NCI-H69 (cell line): ENCODE results near the gene COL5A1.
"Not testable (repeated sequence)": the region's sequence is repeated elsewhere in the genome, so short reads cannot be mapped to it uniquely, and the experiment has no call there.

ENCODE experiments used
- DNase-seq: peaks from one replicate; lab custom pipeline; 2025; lab: John Stamatoyannopoulos, UW

The COL5A1 gene

DNA sequence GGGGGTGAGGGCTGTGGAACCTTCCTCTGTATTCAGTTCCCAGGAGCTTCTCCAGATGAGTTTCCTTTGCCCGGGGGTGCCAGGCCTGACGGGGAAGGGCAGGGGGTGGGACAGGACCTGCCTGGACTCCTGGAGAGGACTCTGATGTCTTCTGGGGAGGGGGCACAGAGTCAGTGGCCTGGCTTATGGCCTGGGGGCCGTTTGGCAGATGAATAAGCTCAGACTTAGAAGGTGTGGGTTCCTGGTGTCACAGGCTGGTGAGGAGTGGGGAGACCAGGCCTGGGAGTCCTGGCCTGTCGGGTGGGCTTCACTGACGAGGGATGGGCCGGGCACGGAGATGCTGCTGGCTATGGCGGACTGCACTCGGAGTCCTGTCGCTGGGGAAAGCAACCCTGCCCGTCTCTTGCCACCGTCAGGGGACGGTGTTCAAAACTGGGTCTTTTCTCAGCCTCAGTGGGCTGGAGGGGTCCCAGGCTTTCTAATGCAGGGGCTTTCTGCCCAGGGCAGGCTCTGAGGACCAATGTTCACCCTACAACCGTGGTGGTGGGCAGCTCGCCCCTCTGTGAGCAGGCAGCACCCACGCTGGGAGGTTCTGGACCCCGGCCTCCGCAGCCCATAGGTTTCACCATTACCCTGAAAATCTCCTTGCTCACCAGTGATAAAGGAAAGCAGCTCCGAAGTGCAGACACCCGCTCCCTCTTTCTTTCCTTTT, 16.2 kb downstream of the COL5A1 start:
- DNase-seq, result no peak

DNA sequence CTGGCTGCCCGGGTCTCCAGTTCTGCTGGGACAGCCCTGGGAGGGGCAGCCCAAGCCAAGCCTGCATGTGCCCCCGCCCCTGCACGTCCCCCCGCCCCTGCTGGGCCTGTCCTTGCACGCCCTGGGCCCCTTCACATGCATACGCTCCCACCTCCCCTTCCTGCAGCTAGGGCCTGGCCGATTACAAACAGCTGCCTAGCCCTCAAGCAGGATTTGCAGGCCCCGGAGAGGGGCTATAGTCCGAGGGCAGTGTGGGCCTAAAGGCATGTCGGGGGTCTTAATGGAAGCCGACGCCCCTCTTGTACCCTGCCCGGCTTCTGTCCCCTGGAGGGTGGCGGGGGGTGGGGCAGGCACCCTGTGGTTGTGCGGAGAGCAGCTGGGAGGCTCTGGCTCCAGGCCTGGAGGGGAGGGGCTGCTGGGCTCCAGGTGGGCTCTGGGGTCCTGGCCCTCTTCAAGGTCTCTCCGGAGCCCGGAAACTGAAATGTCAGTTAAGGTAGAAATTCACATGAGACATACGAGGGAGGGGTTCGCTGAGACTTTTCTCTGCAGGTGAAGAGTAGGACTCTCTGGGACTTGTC, 16.9 kb downstream of the COL5A1 start:
- DNase-seq, result no peak

DNA sequence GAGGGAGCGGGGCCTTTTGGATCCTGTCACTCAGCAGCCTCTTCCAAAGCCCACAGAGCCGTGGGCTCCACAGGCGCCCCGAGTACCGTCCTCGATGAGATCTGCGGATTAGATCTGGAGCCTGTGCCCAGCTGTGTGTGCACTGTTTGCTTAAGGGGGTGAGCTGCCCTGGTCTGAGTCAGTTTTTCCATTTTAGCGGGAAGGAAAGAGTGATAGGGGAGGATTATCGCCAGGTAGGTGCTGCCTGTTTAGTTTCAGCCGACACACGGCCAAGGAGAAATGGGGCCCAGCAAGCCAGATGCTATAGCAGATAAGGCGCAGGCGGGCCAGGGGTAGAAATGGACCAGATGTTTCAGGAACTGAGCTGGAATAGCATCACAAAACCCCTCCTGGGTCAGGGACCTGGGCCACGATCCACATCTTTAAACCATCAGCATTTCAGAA, 18.1 kb downstream of the COL5A1 start:
- DNase-seq, result no peak

DNA sequence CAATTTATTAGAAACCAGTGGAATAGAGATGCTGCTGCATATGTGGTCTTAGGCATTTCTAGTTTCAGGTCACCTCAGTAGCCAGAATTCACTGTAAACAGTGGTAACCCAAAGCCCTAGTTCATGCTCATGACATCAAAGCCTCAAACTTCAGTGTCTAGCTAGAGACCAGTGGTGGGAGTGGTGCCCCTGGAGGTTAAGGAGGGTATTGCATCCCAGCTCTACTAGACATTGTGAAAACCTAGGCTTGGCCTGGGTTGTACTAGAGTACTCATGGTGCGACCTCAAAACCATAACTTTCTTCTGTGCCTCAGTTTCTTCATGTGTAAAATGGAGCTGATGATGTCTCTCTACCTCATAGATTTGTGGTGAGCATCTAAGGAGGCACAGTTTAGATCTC, 18.8 kb downstream of the COL5A1 start:
- DNase-seq, result no peak

DNA sequence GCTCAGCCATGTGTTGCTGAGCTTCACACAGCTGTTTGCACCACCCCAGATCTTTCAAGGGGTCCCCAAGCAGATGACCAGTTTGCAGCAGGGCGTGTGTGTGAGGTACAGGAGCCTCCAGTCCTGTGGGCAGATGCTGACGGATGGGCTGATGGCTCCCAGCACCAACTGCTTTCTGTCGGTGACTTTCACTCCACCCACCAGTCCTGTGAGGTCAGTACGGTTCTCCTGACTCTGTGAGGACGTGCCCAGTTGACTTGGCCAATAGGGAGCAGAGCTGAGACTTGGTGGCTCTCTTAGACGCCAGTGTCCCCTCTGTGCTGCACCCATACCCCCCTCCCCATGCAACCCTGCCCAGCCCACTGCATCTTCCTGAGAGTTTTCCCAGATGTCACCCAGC, 19.7 kb downstream of the COL5A1 start:
- DNase-seq, result no peak

DNA sequence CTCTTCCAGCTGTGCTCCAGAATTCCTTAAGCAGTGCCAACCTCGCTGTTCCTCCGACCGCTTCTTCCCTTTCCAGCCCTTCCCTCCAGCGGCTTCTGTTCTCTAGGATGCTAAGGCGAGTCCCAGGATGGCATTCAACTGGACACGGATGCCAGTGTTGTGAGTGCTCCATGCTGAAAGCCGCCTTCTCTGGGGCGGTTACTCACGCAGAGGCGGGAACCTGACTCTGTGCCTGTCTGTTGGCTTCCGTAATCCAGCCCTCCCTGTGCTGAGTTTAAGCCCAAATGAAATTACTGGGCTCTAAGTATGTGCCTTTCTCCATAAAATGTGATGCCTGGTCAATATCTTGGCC, 20.2 kb downstream of the COL5A1 start:
- no peak for DNase-seq

DNA sequence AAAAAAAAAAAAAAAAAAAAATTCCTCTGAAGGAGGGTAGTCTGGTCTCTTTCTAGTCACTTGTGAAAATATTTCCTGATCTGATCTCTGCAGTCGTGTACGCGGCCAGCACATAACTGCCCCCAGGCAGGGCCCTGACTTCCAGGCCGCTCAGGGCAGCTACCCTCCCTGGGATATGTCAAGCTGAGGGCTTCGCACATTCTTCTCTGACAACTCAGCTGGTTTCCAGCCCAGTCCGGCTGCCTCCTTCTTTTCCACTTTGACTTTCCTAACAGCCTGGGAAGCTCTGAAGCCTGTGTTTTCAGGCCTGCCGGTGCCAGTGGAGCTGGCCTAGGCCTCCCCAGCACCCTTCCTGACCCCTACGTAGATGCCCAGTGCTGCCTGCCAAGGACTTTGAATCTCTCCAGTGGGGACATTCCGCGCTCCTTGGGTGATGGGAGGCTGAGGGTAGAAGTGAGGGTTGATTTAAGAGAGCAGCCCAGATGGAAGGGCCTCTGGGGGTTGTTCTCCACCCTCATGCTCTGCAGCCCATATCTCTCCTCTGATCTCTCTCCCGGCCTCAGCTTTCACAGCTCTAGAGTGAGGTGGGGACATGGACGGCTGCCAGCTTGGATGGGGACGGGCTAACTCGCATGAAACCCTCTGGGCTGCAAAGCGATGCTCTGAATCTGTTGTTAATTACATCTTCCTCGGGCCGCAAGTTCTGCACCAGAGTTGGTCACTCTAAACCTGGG, 20.7 kb downstream of the COL5A1 start:
- DNase-seq, result no peak

DNA sequence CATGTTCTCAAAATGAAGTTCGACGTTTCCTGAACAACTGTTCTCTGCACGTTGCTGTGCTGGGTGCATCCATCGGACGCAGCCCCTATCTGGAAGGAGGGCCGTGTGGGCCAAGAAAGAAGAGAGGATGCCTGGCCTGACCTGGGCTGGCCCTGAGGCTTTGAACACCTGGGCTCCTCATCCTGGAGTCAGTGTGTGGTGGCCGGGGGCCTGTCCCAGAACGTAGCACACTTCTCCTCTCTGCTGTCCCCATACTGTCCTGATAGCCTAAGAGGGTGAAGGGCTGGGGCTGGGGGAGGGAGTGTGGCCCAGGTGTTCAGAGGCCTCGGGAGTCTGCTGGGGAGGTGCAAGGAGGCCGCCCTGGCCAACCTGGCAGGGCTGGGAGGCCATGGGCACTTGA, 21.5 kb downstream of the COL5A1 start:
- DNase-seq, result no peak

DNA sequence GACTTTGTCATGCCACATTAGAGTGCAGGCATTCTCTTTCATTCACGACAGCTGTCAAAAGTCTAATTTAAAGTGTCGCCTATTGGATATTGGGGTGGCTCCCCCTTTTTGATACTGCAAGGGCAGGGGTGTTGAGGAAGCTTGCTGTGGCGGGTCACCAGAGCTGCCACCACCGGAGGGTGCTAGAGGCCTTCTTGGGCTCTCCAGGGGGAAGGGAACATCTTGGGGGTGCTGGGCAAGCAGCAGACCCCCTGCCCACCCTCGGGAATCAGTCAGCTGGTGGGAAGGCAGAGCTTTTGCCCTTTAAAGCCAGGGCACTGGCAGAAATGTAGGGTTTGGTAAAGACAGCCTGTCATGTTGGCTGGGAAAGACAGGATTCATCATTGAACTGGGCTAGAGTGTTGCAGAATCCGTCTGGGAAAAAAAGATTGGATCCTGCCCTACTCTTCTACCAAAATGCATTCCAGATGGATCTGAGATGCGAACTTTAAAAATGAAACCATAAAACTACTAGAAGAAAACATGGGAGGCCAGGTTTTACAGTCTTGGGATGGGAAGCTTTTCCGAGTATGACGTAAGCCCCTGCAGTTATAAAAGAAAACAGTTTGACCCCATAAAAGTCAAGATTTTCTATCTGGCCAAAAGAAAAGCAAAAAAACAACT, 22.3 kb downstream of the COL5A1 start:
- no peak for DNase-seq

DNA sequence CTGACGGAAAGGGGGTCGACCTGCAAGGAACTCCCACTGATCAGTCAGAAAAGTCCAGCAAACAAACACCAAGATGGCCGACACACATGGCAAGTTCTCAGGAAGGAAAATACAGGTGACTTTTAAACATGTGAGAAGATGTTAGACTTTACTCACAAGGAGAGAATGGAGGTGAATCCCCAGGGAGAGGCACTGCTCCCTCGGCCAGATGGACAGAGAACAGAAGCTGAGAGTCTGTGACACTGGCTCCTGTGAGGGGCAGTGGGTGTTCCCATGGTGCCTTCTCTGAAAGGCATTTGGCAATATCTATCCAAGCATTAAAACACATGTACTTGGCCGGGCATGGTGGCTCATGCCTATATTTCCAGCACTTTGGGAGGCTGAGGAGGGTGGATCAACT, 22.8 kb downstream of the COL5A1 start:
- no peak for DNase-seq

DNA sequence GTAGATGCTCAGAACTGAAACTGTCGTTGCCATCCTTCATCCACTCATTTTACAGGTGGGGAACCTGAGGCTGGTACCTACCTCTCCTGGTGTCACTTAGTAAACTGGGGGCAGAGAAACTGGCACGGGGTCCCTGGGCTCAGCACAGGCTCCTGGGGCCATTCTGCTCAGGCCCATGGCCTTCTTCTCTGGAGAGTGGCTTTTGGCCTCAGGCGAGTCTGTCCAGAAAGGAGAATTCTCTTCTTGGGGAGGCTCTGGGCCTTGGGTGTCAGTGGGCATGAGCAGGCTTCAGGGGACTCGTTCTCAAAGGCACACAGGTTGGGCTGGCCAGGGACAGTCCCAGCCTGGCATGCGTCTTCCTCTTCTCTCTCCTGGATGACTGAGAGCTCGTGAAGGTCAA, 24.6 kb downstream of the COL5A1 start:
- DNase-seq, result no peak

DNA sequence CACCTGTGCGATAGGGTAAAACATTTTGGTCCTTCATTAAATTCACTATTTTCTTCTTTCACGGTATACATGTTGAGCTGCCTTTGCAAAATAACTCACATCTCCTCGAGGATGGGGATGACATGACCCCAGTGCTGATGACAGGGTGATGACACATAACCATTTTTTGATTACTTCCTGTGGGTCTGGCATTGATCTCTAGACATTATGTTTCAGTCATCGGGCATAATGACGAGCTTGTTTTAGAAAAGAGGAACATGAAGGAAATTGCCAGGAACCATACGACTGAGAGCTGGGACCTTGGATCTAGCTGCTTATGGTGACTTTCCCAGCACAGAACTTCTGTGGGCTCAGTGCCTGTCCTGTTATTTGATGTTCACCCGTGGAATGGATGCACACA, 25.2 kb downstream of the COL5A1 start:
- DNase-seq, result no peak

DNA sequence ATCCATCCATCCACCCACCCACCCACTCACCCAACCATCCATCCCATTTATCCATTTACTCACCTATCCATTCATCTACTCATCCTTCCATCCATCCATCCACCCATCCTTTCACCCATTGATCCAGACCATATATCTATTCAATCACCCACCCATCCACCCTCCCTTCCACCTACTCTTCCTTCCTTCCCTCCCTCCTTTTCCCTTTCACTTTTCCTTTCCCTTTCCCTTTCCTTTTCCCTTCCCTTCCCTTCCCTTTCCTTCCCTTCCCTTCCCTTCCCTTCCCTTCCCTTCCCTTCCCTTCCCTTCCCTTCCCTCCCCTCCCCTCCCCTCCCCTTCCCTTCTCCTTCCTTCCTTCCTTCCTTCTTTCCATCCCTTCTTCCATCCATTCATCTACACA, 27.4 kb downstream of the COL5A1 start:
- DNase-seq, result not testable (repeated sequence)

DNA sequence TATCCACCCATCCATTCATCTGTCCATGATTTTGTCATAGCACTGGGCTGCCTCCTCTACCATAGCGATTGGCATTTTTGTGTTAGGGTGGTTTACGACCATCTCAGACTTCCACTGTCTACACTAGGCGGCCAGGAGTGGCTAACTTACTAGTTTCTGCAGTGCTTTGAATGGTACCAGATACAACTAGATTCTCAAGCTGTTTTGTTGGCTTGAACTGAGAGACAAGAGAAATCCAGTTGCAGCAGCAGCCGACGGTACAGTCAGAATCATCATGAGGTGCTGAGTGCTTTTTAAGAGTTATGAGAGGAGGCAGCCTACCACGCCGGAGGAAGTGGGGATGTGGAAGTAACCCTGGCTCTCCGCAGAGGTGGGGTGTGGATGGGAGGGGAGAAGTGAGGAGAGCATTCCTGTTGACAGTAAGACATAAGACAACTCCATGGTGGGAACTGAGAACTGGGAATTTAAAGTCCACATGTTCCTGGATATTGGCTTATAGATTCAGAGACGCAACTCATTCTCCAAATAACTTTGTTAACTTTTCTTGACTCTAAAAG, 27.9 kb downstream of the COL5A1 start:
- no peak for DNase-seq

DNA sequence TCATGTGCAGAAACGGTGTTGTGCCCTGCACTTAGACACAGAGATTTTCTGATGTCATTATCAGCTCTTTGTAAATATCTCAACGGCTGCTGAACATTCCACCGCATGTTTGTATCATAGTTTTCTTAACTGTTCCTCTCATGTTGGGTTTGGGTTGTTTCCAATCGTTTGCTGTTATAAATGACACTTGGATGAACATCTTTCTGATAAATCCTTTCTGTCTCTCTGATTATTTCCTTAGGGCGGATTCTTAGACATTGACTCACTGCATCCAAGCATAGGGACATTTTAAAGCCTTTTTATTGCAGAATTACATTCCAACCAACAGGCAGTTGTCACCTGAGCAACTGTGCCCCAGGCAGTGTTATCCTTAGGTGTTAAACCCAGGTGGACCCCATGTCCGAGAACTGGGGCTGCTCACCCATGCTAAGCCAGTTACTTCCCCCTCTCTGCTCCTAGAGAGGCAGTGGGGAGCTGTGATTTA, 28.5 kb downstream of the COL5A1 start:
- DNase-seq, result no peak

DNA sequence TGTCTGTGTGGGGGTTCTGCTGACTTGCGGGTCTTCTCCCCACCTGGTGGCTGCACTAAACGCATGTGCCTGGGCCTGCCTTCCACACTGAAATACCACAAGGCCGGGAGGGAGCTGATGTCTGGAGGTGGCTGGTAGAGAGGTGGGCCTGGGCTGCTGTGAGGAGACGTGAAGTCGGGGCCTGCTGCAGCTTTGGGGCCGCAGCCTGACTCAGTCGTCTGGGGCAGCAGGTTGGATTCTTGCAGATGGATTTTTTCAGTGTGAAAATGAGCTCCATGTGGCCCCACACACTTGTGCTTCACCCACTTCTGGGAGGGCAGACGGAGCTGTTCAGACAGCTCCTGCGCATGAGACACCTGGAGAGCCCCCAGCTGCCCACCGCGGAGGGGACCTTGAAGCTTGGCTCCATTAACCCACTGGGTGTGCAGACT, 29.3 kb downstream of the COL5A1 start:
- no peak for DNase-seq

DNA sequence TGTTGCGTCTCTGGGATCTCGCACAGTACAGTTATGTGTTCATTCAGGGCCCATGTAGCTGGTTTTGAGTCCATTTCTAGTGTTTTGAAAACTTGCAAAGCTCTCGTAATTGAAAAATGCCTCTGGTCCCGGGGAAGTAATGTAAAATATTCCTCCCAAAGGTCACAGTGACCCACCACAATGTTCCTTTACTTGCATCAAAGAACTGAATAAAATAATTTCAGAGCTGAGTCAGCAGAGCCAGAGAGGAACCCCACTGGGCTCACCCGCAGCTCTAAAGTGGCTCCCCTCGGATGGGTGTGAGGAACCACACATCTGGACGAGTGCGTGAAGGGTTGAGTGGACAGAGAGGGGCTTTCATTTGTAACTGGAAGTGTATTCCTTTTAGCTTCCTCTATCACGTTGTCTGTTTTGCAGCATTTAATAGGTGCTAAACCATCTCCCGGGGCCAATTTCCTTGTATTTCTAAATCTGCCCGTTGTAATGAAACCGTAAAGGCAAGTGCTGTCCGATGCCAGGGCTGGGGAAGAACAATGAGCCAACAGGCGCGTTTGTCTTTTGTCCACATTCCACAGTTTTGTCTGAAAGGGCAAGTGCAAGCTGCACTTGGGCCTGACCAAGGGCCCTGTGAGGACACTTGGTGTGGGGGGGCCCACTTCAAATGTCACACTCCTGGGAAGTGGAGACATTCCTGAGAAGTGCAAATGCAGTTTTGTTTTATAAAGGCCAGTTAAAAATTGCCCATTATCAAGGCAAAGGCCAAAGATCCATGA, 29.9 kb downstream of the COL5A1 start:
- no peak for DNase-seq

DNA sequence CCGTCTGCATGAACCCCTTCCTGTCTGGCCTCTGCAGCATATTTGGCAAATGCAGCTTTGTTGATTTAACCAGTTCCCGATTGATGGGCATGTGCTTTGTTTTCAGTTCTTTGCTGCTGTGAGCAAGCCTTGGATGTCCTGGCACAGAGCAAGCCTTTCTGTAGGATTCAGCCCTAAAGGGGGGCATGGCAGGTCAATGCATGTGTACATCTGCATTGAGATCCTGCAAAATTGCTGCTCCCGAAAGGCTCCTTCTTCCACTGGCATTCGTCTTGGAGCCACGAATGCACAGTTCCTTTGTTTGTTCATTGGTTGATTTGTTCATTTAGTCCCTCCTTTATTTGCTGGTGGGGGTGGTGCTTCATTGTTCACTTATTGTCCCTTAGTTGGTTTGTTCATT, 34.8 kb downstream of the COL5A1 start:
- DNase-seq, result no peak

DNA sequence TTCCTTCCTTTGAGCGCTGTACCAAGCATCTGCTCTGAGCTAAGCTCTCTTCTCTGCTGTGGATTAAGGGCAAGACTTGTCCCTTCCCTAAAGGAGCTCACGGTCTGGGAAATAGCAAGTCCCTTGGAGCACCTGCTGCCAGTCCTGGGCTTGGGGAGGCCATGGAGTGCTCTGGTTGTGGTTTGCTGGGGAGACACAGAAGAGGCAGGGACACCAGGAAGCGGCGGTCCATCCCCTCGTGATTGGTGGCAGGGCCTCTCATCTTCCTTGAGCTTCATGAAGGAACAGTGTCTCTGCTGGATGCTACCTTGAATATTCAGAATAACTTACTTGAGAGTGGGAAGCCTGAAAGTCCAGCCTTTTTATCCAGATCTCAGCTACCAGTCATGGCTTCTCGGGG, 35.3 kb downstream of the COL5A1 start:
- no peak for DNase-seq

DNA sequence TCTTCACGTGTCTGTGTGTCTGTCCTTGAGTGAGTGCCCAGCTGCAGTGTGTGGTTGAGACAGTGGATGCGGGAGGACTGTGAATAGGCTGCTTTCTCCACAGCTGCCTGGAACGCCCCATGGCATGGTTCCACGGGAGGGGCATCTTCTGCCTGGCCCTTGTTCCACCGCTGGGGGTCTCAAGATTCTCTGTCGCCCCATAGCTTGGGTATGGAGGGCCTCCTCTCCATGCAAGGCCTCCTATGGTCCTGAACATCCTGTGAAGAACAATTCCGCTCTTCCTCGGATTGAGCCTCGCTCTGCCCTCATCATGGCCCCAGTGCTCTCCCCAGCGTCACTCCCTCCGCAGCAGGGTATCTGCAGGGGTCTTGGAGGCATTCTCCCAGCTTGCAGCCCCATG, 36.1 kb downstream of the COL5A1 start:
- no peak for DNase-seq

DNA sequence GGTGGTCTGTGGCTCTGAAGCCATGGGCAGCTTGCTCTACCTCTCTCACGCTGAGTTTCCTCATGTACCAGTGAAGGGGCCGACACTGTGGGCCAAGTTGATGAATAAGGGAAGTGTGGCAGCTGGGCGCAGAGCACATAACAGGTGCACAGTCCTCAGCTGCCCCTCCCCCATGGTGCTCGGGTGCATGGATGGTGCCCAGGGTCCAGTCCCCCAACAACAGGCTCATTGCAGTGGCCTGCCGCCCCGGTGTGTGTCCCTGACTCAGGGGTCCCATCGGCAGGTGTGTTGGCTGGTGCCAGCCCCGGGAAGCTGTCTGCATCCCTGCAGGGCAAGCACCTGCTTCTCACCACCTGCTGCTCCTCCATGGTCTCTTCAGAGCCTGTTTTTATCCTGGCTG, 36.6 kb downstream of the COL5A1 start:
- peak; percentile 12 for DNase-seq
